GM18907 (cell line): Measurements from ENCODE around the gene TMIGD2.
"Not testable (repeated sequence)": the region's sequence is repeated elsewhere in the genome, so short reads cannot be mapped to it uniquely, and the experiment has no call there.

ENCODE experiments used
- ATAC-seq: cut with Tn5 transposase; IDR thresholded peaks from one replicate; pipeline ENCODE4 v1.9.1; 2021; ENCODE audit warnings: mild to moderate bottlenecking, moderate library complexity; ENCODE audit not compliant: unreplicated experiment

TMIGD2 gene

DNA sequence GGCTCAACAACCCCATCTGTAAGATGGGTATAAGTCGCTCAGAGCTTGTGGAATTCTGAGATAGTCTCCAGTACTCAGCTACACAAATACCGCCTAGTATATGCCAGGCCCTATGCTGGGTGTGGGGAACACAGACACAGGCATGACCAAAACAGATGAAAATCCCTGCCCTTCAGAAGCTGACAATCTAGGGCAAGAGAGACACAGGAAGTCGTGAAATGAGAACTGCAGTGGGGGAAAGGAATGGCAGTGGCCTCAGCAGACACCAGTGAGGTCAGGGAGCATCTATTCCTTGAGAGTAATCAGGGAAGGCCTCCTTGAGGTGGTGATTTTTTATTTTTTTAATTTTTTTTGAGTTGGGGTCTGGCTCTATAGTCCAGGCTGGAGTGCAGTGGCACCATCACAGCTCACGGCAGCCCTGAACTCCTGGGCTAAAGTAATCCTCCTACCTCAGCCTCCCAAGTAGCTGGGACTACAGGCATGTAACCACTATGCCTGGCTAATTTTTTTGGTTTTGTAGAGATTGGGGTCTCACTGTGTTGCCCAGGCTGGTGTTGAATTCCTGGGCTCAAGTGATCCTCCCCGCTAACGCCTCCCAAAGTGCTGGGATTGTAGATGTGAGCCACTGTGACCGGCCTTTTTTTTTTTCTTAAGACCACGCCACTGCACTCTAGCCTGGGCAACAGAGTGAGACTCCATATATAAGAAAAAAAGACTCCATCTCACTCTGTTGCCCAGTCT lies 3.2 kb downstream of the TMIGD2 start:
- ATAC-seq = no peak

DNA sequence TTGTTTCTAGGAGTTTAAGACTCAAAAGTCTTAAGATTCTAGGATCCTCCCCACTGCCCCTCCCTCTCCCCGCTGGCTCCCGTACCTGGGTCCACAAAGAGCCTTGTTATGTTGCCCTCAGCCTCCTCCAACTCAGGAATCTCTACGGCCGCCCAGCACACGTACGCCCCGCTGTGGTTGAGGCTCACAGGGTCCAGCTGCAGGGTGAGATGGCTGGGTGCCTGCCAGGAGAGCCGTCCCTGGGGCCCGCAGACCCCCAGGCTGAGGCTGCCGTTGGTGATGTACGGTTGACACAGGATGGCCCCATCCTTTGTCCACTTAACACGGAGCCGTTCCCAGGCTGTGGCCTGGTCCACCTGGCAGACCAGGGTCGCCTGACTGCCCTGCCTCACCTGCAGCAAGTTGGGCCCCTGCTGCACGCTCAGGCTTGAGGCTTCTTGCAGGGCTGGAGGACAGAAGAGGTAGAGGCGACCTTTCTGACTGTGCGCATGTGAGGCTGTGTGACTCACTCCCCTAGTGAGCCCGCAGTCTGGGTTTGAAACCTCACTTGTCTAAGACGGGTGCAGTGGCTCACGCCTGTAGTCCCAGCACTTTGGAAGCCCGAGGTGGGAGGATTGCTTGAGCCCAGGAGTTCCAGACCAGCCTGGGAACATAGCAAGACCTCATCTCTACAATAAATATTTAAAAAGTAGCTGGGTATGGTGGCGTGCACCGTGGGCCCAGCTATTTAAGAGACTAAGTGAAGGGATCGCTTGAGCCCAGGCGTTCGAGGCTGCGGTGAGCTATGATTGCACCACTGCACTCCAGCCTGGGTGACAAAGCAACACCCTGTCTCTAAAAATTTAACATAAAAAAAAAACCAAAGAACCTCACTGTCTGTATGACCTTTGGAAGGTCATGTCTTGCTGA lies 4.0 kb downstream of the TMIGD2 start:
- no peak for ATAC-seq

GRCh38 chr19:4295972-4296771 lies 6.0 kb downstream of the TMIGD2 start:
- no peak for ATAC-seq

DNA sequence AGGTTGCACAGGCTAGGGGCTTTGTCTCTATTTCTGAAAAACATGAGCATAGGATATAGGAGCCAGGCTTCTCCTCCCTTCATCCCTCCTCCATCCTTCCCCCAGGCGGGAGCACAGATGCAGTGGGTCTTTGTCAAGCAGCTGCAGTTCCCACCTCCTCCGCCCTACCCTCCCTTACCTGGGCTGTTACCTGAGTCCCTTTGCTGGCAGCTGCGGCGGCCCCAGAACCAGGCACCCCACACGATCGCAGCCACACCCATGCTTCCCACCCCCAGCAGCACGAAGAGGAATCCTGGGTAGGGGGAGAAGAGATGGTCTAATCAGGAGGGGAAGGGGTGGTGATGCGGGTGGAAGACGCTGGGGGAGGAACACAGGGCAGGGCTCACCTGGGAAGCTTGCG lies 7.8 kb downstream of the TMIGD2 start:
- ATAC-seq = no peak

- no peak for ATAC-seq
These were observed 9.7 kb downstream of the TMIGD2 start for GRCh38 chr19:4292515-4292914.

GRCh38 chr19:4291184-4291732 lies 10.9 kb downstream of the TMIGD2 start:
- ATAC-seq = no peak

- ATAC-seq = no peak
These were observed 14.0 kb downstream of the TMIGD2 start for GRCh38 chr19:4288091-4288777.

DNA sequence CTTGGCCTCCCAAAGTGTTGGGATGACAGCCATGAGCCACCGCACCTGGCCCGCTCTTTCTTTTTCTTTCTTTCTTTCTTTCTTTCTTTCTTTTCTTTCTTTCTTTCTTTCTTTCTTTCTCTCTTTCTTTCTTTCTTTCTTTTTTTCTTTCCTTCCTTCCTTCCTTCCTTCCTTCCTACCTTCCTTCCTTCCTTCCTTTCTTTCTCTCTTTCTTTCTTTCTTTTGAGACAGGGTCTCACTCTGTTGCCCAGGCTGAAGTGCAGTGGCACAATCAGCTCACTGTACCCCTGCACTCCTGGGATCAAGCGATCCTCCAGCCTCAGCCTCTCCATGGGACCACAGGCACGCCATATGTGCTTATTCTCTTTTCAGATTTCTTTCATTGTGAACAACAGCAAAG lies 16.0 kb downstream of the TMIGD2 start:
- ATAC-seq = not testable (repeated sequence)

GRCh38 chr19:4284974-4285373 lies 17.2 kb downstream of the TMIGD2 start:
- ATAC-seq = no peak

DNA sequence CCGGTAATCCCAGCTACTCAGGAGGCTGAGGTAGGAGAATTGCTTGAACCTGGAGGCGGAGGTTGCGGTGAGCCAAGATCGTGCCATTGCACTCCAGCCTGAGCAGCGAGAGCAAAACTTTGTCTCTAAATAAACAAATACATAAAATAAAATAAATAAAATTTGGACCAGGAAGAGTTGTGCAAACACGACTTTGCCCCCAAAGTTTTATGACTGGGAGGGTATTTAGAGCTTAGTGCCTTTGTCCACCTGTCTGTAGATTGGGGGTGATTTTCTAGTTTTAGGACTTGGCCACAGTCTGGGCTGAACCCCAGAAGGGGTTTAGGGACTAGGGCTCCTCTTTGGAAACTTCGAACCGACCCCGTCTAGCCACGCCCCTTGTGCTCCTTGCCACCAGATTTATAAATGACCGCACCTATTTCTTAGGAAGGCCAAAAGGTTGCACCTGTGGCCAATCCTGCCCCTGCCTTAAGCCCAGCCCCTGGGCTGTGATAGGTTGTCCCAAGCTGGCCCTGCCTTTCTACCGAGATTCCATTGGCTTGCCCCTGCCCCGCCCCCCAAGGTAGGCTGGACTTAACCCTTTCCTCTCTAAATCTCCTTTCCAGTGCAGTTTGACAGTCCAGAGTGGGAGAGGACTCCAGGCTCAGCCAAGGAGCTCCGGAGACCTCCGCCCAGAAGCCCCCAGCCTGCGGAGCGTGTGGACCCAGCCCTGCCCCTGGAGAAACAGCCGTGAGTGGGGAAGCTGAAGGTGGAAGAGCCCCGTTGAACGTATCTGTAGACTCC lies 17.8 kb downstream of the TMIGD2 start:
- no peak for ATAC-seq

GRCh38 chr19:4279530-4280422 lies 22.4 kb downstream of the TMIGD2 start:
- no peak for ATAC-seq

DNA sequence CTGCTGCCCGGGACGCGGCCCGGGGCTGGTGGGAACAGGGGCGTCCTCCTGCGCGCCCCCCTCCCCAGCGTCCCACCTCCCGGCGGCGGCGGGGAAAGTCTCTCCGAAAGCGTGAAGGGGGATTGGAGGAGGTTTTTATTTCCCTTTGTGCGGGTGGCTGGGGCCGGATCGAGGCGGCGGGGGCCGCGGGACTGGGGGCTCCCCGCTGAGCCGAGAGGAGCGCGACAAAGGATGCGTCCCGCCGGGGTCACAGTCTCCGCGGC lies 23.0 kb downstream of the TMIGD2 start:
- no peak for ATAC-seq

DNA sequence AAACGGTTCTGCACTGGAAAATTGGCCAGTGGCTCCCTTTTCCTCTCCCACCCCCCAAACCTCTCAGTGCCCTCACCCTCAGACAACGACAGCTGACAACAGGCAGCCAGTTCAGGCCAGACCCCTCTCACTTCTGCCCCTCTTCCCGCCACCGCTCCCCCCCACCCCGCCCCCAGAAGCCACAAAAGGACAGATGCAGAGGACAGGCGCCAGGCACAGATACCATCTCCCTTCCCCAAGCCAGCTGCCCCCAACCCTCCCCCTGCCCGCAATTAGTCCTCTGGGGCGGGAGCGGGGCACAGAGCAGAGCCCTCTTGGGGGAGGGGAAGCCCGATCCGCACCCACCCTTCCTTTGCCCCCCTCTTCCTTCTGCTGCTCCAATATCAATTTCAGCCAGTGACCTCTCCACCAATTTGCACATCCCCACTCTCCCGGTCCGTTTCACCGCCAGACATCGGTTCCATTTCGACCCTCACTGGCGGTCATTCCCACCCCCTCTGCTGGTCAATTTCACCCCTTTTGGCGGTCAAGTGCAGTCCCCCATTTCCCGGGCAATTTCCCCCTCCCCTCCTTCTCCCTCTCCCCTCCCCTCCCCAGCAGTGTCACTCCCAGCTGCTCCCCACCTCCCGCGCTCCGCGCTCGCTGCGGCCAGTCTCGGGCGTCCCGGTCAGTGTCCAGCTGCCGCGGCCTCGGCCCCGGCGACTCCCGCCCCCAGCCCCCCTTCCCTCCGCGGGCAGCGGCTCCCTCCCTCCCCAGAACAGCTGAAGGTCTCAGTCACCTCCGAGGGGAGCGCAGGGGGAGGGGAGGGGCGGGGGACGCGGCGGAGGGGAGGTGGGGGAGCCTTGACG lies 23.5 kb downstream of the TMIGD2 start, which contains the start of gene SHD:
Gene SHD, plus strand, starts transcription at position 848 of the 848 bp plus-strand sequence. CDS start 798 bp downstream, outside the sequence.
- ATAC-seq = no peak

GRCh38 chr19:4278010-4278409 lies 24.2 kb downstream of the TMIGD2 start:
- ATAC-seq = no peak

DNA sequence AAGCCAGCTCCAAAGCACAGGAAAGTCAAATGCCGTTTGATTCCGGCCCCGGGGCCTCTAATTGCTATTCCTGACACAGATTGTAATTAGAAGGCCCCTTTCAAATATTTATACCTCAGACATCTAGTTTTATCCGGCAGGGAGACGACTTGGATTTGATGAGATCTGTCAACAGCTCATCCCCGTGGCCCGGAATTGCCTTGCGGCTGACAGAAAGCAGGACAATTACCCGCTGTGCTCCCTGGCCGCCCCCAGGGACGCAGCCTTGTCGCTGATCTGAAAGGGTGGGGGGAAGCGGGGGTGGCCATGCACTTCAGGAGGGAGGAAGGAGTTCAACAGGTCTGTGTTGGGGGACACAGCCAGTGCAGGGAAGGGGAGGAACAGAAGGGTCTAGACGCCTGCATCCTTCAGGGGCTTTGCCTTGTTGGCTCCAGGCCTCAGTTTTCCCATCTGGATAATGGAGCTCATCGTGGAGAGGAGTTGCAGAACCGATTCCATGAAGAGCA lies 24.9 kb downstream of the TMIGD2 start:
- no peak for ATAC-seq

- ATAC-seq = not testable (repeated sequence)
These were observed 27.9 kb downstream of the TMIGD2 start for GRCh38 chr19:4274321-4274686.

- ATAC-seq = no peak
These were observed 29.3 kb downstream of the TMIGD2 start for GRCh38 chr19:4272894-4273293.
